ENCODE measurements around the gene SLITRK3. TPM values are rescaled to one million over a fixed set of nuclear protein-coding genes. Genes with fewer than 3 reads are reported as not detected.

The SLITRK3 gene
- total RNA-seq, 1 donor from 2014 or later, result 0.27 TPM

- Mint-ChIP-seq H3K27ac (ENCODE audit: unreplicated experiment) (no peak overlapping the region), H3K27me3 (ENCODE audit: unreplicated experiment) (peaks cover 41% of the 10 kb centered on the region), H3K9me3 (ENCODE audit: unreplicated experiment) (no peaks in the 10 kb centered on the region), H3K4me1 (ENCODE audit: unreplicated experiment) (no peaks in the 10 kb centered on the region), H3K4me3 (ENCODE audit: unreplicated experiment) (no peak overlapping the region), H3K36me3 (ENCODE audit: unreplicated experiment) (no peaks in the 10 kb centered on the region)
- TF ChIP-seq CTCF (IDR thresholded peaks at IDR 0.05), result no peak
- no peak for DNase-seq (ENCODE audit: extremely low spot score, unreplicated experiment)
Measured at GRCh38 chr3:165212580-165212979, 16.4 kb upstream of the SLITRK3 start.

GRCh38 chr3:165211721-165212120 is 15.5 kb upstream of the SLITRK3 start:
- peaks cover 43% of the 10 kb centered on the region for H3K27me3 Mint-ChIP-seq (ENCODE audit: unreplicated experiment)
- no peak for TF ChIP-seq CTCF (IDR thresholded peaks at IDR 0.05)
- no peaks in the 10 kb centered on the region for H3K9me3 Mint-ChIP-seq (ENCODE audit: unreplicated experiment)
- DNase-seq (ENCODE audit: extremely low spot score, unreplicated experiment), result no peak
- H3K27ac Mint-ChIP-seq (ENCODE audit: unreplicated experiment), result no peak overlapping the region
- H3K4me1 Mint-ChIP-seq (ENCODE audit: unreplicated experiment), result peaks cover 4% of the 10 kb centered on the region
- H3K36me3 Mint-ChIP-seq (ENCODE audit: unreplicated experiment), result no peaks in the 10 kb centered on the region
- H3K4me3 Mint-ChIP-seq (ENCODE audit: unreplicated experiment), result no peak overlapping the region

DNA sequence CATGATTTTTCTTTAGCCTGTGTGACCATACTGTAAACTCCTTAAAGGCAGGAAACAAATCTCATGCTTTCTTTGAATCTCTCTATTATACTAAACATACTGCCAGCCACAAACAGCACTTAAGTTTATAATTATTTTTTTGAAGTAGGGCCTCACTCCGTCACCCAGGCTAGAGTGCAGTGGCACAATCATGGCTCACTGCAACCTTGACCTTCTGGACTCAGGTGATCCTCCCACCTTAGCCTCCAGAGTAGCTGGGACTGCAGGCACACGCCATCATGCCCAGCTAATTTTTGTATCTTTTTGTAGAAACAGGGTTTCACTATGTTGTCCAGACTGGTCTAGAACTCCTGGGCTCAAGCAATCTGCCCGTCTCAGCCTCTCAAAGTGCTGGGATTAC is 14.5 kb upstream of the SLITRK3 start:
- Mint-ChIP-seq H3K4me1 (ENCODE audit: unreplicated experiment) (peaks cover 6% of the 10 kb centered on the region), H3K27ac (ENCODE audit: unreplicated experiment) (no peak overlapping the region), H3K9me3 (ENCODE audit: unreplicated experiment) (no peaks in the 10 kb centered on the region), H3K27me3 (ENCODE audit: unreplicated experiment) (peaks cover 46% of the 10 kb centered on the region), H3K4me3 (ENCODE audit: unreplicated experiment) (no peak overlapping the region), H3K36me3 (ENCODE audit: unreplicated experiment) (no peaks in the 10 kb centered on the region)
- no peak for TF ChIP-seq CTCF (IDR thresholded peaks at IDR 0.05)
- no peak for DNase-seq (ENCODE audit: extremely low spot score, unreplicated experiment)

- peak; percentile 41 for TF ChIP-seq CTCF (IDR thresholded peaks at IDR 0.05)
- Mint-ChIP-seq H3K27me3 (ENCODE audit: unreplicated experiment) (peaks cover 43% of the 10 kb centered on the region), H3K4me3 (ENCODE audit: unreplicated experiment) (no peak overlapping the region)
Measured at GRCh38 chr3:165210132-165210531, 13.9 kb upstream of the SLITRK3 start.

GRCh38 chr3:165206454-165207266 is 10.5 kb upstream of the SLITRK3 start:
- Mint-ChIP-seq H3K27ac (ENCODE audit: unreplicated experiment) (no peak overlapping the region), H3K36me3 (ENCODE audit: unreplicated experiment) (no peaks in the 10 kb centered on the region)
- peak; percentile 89 for DNase-seq (ENCODE audit: extremely low spot score, unreplicated experiment)

More at GRCh38 chr3:165210132-165210531, 13.9 kb upstream of the SLITRK3 start:
- DNase-seq (ENCODE audit: extremely low spot score, unreplicated experiment), result no peak
- Mint-ChIP-seq H3K9me3 (ENCODE audit: unreplicated experiment) (no peaks in the 10 kb centered on the region), H3K36me3 (ENCODE audit: unreplicated experiment) (no peaks in the 10 kb centered on the region), H3K27ac (ENCODE audit: unreplicated experiment) (no peak overlapping the region), H3K4me1 (ENCODE audit: unreplicated experiment) (peaks cover 6% of the 10 kb centered on the region)

More at GRCh38 chr3:165206454-165207266, 10.5 kb upstream of the SLITRK3 start:
- Mint-ChIP-seq H3K9me3 (ENCODE audit: unreplicated experiment) (no peaks in the 10 kb centered on the region), H3K4me1 (ENCODE audit: unreplicated experiment) (peaks cover 6% of the 10 kb centered on the region), H3K27me3 (ENCODE audit: unreplicated experiment) (peaks cover 45% of the 10 kb centered on the region), H3K4me3 (ENCODE audit: unreplicated experiment) (peak overlapping the region; percentile 74)
- TF ChIP-seq CTCF (IDR thresholded peaks at IDR 0.05), result peak; percentile 96
